Non-pigmented ciliary epithelial cell (primary cell): ENCODE measurements around the gene IP6K2.

ENCODE experiments used
- DNase-seq: peaks from one replicate; pipeline ENCODE4 v3.0.0-alpha.2; 2010; ENCODE audit warnings: low read depth

The IP6K2 gene

DNA sequence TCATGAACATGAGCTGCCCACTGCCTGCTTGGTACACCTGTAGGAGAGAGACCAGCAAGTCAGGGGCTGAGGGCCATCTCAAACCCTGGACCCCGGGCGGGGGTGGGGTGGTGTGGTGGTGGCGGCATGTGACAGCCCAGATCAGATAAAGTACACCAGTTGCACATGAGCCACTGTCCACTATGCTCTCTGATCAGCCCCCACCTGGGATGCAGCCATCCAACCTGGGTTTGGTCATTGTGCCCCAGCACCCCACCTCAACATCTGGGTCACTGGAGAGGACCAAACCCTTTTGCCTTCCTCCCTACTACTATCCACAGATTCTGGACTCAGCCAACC is 28.3 kb downstream of the IP6K2 start:
- DNase-seq: no peak

DNA sequence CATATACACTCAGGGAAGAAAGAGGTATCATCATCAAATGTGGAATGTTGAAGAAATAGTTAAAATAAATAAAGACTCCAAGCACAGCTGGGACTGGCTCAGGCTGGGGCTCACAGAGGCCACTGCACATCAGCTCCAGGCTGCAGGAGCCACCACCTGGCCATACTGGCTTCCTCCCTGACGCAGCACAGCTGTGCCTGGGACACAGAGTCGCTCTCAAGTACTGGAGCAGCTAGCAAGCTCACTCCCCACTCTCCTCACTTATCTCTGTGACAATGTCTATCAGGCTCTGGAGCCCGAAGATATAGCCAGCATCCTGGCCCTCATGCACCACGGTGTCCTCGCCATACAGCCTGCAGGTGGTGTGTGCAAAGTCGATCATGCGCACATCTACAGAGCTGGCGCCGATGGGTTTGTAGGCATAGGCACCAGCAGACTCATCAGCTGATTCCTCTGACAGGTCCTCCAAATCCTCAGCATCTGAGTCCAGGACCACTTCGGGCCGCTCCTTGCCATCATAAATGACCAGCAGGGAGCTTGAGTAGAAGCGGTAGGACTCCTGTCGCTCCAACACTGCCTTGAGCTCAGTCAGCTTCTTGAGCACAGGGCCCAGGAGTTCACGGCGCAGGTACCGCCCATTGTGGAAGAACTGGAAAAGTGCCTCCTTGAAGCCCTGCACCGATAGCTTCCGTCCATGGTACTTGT is 28.8 kb downstream of the IP6K2 start:
- no peak for DNase-seq

DNA sequence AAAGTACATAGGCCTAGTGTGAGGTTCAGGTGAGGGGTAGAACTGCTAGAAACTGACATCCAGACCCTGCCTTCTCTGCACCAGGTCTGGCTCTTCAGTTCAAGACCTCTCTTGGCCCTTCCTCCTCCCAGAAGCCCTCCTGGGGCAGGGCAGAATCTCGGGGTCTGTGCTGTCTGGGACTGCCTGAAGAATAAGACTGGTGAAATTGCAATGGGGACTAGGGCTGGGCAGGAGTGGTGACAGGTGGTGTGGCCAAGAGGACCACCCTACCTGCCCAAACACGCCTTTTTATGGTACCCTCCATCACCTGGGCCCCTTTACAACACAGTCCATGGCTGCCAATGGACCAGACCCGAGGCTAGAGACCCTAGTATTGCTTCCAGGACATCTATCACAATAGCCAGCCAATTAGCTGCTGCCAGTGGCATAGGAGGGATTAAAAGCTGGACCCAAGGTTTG is 29.8 kb downstream of the IP6K2 start:
- no peak for DNase-seq

DNA sequence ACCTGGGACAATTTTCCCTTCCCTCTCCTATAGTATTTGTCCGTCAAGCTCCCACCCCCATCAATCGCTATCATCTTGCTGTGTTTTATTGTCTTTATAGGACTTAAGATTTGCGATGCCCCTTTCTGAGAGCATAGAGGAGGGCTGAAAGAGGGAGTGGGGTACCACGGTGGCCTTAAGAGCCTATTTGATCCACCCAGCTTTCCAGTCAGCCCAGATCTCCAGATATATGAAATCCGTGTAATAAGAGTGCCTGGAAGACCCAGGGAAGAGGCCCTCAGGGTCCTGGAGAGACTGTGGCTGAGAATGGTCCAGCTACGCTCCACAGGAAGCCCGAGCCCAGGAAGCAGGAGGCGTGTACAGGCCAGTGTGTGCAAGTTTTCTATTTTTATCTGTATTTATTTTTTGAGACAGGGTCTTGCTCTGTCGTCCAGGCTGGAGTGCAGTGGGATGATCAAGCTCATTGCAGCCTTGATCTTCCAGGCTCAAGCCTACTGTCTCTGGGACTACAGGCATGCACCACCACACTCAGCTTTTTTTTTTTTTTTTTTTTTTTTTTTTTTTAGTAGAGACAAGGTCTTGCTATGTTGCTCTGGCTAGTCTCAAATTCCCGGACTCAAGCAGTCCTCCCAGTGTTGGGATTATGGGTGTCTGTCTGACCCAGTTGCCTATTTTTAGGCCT is 30.3 kb downstream of the IP6K2 start:
- DNase-seq: no peak

DNA sequence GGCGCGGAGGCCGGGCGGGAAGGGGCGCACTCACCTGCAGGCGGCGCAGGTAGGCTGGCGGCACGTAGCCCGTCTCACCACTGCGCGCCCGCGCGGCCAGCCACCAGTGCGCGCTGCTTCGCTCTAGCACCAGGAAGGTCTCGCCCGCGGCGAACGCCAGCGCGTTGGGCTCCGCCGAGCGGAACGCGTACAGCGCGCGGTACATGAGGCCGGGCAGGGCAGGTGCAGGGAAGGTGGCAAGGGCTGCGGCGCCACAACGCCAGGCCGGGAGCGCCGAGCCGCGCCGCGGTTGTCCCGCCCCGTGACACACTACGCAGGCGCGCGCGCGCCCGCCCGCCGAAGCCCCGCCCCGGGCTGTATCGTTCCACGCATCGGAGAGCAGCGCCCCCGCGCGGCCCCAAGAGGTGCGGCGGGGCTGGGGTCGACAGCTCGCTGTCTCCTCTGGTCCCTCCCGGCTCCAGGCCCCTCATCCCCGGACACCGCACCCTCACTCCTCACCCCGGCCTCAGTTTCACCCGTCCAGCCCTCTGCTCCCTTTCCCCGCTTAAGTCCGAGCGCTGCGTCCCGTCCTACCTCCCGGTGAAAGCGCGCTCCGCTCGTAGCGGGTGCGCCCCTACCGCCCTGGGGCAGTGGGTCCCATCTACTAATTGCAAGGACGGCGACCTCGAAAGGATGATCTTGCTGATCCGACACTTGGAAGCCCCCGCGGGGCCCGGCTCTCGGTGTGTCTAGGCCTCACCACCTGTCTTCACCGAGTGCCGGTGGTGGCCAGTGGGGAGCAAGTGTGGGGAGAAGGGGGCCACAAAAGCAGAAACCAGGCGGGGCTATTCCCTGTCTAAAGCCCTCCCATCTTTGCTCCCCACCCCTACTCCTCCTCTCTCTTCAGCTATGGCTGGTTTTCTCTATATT is 31.2 kb downstream of the IP6K2 start, which contains the start of gene NCKIPSD:
TSS of gene NCKIPSD (minus strand) at position 313 of the 909 bp plus-strand sequence. CDS start at position 205, 108 bp downstream.
- no peak for DNase-seq

DNA sequence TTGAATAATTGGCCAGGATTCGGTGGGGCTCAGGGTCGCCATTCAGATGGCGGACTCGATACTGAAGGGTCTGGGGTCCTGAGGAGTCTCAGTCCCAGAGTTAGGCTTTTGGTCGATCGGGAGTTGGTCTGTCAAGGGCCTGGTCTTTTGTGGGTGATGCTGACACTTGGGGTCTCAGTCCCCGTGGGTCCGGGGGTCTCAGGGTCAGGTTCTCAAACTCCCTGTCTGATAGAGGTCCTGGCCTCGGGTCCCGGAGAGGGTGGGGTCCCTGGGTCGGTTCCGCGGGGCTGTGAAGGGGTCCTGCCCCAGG is 31.8 kb downstream of the IP6K2 start:
- DNase-seq: no peak

DNA sequence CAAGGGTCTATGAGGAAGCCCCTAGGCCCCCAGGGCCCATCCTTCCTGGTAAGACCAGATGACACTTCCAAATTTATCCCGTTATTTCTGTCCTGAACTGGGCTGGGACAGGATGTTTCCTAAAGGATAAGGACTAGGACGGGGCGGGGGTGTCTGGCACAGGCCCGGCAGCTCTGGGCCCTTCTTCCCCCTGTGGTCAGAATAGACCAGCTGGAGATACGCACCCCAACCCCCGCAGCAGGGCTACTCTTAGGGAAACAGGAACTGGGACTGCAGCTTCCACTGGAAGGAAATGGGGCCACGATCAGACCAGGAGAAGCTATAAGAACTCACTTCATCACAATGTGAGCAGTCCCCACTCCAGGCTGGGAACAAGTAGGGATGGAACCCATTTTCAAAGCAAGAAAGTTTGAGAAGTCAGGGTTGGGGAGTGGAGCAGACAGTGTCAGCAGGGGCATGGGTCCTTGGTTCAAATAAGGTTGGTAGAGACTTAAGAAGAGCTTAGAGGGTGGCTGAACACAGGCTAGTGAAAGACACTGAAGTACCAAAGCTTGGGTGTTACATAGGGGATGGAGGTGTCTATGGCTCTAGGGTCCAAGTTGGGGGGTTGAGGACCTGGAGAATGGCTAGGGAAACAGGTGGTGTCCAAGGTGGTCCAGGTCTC is 32.4 kb downstream of the IP6K2 start:
- DNase-seq: no peak

DNA sequence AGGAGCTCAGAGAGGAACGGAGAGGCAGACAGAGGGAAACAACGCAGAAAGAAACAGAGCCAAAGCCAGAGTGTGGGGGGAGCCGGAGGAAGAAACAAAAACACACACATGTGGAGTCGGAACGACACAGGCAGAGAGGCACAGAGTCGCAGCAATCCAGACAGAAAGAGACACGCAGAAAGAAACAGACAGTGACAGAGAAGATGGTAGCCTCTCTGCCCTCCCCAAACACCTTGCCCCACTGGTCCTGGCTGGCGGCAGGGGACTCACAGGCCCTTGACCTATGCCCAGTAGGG is 33.0 kb downstream of the IP6K2 start:
- DNase-seq: no peak

DNA sequence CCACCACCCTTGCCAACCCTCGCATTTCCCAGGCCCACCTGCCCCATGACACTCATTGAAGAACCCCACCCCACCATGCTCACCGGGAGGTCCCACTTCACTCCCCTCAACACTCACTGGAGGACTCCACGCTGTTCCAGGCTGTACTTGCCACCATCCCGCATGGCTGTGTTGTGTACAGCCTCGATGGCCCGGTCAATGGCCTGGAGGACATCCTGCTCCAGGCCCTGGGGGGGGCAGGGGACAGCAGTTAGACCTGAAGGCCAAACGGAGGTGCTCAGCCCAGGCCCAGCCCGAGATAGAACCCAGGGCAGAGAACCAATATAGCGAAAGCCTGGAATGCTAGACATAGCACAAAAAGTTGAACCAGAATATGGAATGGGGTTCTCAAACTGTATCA is 34.2 kb downstream of the IP6K2 start:
- DNase-seq: no peak

DNA sequence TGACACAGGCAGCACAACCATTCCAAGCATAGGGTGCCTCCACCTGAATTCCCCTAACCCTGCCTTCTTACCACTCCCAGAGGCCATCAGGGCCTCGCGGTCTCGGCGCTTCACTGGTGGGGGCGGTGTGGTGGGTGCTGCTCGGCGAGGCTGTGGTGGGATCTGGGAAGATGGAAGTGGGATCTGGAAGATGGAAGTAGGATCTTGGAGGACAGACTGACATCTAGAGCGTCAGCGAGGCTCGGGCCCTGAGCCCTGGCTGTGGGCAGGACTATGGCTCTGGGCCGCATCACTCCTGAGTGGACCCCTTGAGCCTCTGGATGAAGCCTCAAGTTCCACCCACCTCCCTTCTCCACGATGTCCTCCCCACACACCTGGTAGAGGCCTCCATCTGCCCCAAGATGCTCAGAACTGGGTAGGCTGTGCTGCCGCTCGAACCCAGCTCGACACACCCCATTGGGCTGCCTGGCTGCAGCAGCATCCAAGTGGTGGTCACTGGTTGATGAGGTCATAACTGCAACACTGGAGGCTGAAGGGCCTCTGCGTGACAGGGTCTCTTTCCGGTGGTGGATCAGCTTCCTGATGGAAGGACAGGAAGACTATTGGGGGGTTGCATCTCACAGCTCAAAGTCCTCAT is 34.9 kb downstream of the IP6K2 start:
- DNase-seq: no peak

DNA sequence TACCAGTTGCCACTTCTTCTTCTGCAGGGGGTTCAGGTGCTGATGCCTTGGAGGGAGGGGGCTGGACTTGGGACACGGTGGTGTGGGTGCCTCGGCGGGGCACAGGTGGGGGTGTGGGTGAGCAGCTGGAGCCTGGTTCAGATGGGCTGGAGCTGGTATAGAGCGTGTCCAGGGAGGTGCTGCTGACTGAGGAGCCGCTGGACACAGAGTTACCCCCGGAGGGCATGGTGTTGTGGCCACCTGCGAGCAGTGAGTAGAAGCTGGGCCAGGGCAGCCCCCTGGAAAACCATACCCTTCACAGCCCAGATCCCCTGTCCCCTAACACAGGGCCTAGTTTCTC is 35.5 kb downstream of the IP6K2 start:
- no peak for DNase-seq

DNA sequence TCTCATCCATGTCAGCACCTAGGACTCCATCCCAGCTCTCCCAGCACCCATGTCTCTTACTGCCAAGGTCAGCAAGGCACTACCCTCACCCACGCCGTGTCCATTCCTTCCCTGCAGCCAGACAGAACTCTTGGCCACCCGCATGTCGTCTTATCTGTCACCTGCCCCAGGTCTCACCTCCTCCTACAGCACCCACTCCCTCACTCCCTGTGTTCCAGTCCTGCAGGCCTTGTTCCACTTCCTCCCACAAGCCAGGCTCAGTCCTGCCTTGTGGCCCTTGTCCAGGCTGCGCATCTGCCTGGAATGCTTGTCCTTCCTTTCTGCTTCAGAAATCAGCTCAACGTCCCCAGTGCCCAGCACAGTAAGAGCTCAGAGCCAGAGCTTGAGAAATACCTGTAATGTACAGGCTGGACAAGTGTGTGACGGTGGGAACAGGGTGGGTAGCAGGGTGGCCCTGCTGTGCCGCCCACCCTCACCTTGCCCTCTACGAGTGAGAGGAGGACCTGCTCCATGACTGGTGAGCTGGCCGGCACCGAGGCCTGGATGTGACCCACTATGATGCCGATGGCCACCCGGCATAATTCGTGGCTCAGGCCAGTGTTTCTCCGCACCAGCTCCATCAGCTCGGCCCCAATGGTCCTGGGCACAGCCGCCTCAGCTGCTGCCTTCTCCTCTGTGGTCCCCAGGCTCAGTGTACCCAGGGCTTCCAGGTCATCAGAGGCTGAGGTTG is 36.0 kb downstream of the IP6K2 start:
- no peak for DNase-seq

DNA sequence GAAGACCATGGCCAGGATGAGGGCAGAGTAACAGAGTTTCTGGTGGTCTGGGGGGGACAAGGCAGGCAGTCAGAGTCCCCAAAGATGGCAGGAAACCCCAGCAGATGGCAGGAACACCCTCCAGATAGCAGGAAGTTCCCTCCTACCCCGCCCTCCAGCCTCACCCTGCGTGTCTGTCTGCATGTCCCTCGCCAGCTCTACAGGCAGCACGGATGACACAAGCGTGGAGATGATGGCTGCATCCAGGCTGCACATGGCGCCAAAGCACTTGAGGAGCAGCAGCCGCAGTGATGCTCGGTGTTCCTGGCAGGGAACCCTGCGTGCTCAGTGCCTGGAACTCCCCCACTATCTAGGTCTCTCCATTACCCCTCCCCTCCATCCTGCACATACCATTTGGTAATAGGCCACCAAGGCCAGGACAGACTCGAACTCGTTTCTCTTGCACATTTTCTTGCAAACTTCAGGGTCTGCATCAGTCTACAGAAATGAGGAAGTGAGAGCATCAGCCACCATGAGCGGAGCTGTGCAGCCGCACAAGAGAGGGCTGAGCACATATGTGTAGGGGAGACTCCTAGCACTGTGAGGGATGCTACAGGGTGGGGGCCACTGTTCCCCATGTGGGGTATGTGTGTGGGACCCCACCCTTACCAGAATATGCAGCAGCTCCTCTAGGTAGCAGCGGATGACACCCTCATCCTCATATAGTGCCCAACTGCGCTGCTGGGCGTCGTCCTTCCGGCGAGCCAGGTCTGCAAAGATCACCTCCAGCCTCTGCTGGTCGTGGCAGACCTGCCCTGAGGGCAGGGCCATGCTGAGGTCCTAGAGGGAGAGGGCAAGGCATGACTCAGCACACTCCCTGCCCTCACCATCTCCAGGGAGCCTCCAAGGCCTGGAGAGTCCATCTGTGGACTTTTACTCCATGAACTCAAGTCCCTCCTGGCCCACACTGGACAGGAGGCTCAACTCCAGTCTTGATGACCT is 37.3 kb downstream of the IP6K2 start:
- no peak for DNase-seq

DNA sequence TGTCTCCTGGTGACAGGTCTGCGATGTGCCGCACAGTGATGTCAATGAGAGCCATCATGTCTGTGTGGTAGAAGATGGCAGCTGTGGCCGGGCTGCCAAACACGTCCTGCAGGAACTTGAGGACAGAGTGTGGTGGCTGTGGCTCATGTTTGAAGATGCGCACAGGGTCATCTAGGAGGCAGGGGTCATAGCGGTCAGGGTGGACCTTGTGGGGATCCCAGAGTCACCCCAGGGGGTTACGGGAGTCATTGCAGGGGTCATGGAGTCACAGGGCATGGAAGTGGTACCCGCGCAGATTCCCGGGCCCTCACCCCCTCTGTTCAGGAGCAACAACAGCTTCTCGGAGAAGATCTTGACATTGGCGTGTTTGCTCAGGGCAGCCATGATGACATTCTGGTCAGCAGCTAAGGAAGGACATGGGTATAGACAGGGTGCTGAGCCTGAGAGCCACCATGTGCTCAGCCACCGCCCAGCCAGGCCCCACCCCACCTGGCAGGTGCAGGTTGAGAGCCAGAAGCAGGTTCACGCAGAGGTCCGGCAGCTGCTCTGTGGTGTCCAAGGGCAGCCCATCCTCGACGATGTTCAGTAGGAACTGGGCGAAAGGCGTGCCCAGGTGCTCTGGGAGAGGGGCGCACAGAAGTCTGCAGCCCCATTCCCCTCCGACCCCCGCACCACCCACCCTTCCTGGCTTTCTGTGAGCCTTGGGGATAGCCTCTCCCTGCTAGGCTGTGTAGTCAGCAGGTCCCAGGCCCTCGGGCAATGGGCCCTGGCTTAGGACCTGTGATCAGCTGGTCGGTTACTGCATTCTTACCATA is 38.2 kb downstream of the IP6K2 start:
- DNase-seq: no peak

DNA sequence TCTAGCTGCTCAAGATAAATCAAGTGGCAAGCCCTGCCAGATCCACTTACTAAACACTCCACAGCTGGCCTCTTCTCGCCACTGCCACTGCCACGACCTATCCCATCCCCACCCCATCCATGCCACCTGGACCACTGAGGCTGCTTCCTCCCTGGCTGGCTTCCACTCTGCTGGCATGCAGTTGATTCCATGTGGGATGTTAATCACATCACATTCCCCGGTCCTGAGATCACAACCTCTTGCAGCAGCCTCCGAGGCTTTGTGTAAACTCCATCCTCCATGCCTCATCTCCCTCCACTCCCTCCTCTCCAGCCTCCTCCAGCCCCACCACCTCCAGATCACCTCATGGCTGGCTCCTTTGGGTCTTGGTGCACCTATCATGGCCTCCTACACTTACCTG is 39.0 kb downstream of the IP6K2 start:
- no peak for DNase-seq

DNA sequence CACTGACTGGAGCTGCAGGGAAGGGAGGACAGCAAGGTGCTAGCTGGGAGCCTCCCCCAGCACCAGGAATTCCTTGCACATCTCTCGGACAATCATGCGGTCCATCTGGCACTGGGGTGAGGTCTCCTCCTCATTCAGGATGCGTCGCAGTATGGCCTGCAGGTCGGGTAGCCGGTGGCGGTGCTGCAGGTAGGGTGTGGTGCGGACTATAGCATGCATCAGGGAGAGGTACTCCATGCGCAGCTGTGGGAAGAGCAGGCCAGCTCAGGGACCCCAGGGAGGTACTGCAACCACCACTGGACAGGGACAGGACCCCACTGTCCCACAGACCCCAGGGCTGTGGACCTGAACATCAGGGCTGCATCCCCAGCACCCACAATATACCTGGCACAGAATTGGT is 42.5 kb downstream of the IP6K2 start:
- DNase-seq: no peak

DNA sequence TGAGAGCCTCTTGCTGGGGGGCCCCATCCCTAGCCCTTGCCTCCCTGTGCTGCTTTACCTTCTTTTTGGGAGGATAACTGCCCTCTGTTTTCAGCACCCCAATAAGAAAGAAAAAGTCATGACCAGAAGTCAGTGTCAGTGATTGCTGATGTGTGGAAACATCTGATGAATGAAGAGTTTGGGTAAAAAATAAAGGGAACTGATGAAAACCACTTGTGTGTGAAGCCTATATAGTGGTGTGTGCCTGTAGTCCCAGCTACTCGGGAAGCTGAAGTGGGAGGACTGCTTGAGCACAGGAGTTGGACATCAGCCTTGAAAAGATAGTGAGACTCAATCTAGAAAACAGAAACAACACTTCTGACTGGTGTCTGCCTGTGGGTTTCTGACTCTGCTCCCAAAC is 44.5 kb downstream of the IP6K2 start:
- DNase-seq: no peak

DNA sequence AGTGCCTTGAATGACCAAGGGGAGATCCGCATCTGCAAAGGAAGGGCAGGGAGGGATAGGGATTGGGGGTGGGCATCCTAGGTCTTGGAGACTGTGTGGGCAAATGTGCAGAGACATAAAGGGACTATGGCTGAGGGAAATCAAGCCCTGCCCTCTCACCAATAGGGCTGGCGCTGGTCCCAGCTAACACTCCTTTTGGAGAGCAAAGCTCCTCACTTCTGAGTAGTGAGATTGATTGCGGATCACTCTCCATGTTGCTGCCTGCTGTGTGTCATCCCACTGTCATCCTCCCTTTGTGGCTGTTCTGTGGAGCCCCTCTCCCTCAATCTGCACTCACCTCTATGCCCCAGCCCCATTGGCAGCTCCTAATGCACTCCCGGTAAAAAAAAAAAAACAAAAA is 52.1 kb downstream of the IP6K2 start:
- no peak for DNase-seq

DNA sequence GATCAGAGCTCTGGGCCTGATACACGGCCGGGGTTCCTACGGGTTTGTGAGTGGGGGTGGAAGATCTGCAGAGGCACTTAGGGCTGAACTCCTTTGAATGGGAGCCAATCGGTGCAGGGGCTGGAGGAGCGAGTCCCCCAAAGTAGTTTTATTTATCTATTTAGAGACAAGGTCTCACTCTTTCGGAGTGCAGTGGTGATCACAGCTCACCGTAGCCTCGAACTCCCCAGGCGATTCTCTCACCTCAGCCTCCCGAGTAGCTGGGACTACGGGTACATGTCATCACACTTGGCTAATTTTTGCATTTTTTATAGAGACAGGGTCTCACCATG is 52.7 kb downstream of the IP6K2 start:
- DNase-seq: no peak
